OCI-LY7 (cell line): Measurements from ENCODE around the gene TTC8.

Experiments
- CTCF ChIP-seq: fragments of 200-600 bp; sonication (generic); conservative IDR thresholded peaks from 2 replicates; pipeline ENCODE4 v1.5.1; 2014; ENCODE audit warnings: mild to moderate bottlenecking, antibody characterized with exemption, low read length, moderate library complexity, mixed read lengths
- EZH2phosphoT487 ChIP-seq: fragments of 200-600 bp; sonication (generic); IDR thresholded peaks from 2 replicates; pipeline ENCODE4 v1.6.1; 2018; ENCODE audit warnings: low read depth, borderline replicate concordance, mild to moderate bottlenecking, mixed run types, antibody characterized with exemption, low read length, moderate library complexity, mixed read lengths

- TF ChIP-seq CTCF (no peak), EZH2phosphoT487 (no peak)
Observed at GRCh38 chr14:88841741-88842140, 17.3 kb downstream of the TTC8 start.
